Renal cortex interstitium (tissue), 11 donors: ENCODE measurements around the gene TMCO4. TPM values are rescaled to one million over a fixed set of nuclear protein-coding genes. Genes with fewer than 3 reads are reported as not detected.
"Not testable (repeated sequence)": the region's sequence is repeated elsewhere in the genome, so short reads cannot be mapped to it uniquely, and the experiment has no call there.

Experiments
- DNase-seq, 11 donors: peaks; one replicate each; pipeline ENCODE4 v3.0.0-alpha.2; 2013; ENCODE audit warnings: low read depth in 9 of 11, low spot score in 4 of 11; ENCODE audit errors: extremely low read depth in 1 of 11
- polyA plus RNA-seq, 3 donors: library from polyadenylated mRNA; unstranded; fragments of 120-200 nt; gene quantifications; one replicate each; pipeline ENCODE4 v1.2.1, GENCODE V29; 2013; ENCODE audit not compliant: insufficient read length in 3 of 3

The TMCO4 gene
- polyA plus RNA-seq, 3 donors: 13.9 to 20.7 (median 18.0) TPM

- no peak for DNase-seq
These were observed 162.1 kb downstream of the TMCO4 start for GRCh38 chr1:19637606-19638005.

GRCh38 chr1:19636749-19637148, 163.0 kb downstream of the TMCO4 start:
- DNase-seq: not testable (repeated sequence)

GRCh38 chr1:19636065-19636464, 163.7 kb downstream of the TMCO4 start:
- DNase-seq: no peak

- DNase-seq: no peak
These were observed 164.1 kb downstream of the TMCO4 start for GRCh38 chr1:19635646-19636045.

- not testable (repeated sequence) for DNase-seq
These were observed 164.7 kb downstream of the TMCO4 start for GRCh38 chr1:19635064-19635463.

GRCh38 chr1:19633106-19633505, 166.6 kb downstream of the TMCO4 start:
- DNase-seq: no peak

Other genes starting within 250 kb of the TMCO4 start
- 10 to 100 TPM; 18.2 to 28.9 (median 28.4) TPM for gene NBL1, start 155.6 kb downstream of the TMCO4 start, polyA plus RNA-seq
- 1 to 10 TPM; 1.3 to 2.4 (median 2.0) TPM for gene HTR6, start 135.0 kb downstream of the TMCO4 start, polyA plus RNA-seq
- gene RNF186, start 15.4 kb upstream of the TMCO4 start, polyA plus RNA-seq: under 1 TPM in 2 of 3 donors, not detected in 1; 0.27 to 0.32 TPM
- gene OTUD3, start 82.5 kb upstream of the TMCO4 start, polyA plus RNA-seq: 10 to 100 TPM; 14.0 to 24.7 (median 16.5) TPM
- gene PLA2G2E, start 123.7 kb upstream of the TMCO4 start, polyA plus RNA-seq: not detected
- not detected for gene PLA2G2A, start 179.7 kb upstream of the TMCO4 start, polyA plus RNA-seq